HCT116 (cell line): Measurements from ENCODE around the gene OR6Q1. TPM values are rescaled to one million over a fixed set of nuclear protein-coding genes. Genes with fewer than 3 reads are reported as not detected.

Source experiments
- ATAC-seq: fragments of 200-7000 bp; cut with Tn5 transposase; 2 replicates; pipeline ENCODE4 v1.9.1; 2020; ENCODE audit warnings: mild to moderate bottlenecking, moderate library complexity
- BruUV-seq: library from RNA; stranded (reverse); fragments of 400-500 nt; replicated peaks from 2 replicates; lab custom pipeline; 2021; lab: Mats Ljungman, UMichigan
- CTCF ChIA-PET: fragments of 300-600 bp; sonication (Branson Sonifier 250); formaldehyde crosslinking; loops from one replicate; lab custom pipeline; 2021; ENCODE audit warnings: antibody characterized with exemption; lab: Charles Lee
- POLR2A ChIA-PET: fragments of 300-600, 350-600 bp; sonication (Branson Sonifier 250); formaldehyde crosslinking; loops from one replicate; lab custom pipeline; 2021; ENCODE audit warnings: antibody characterized with exemption; lab: Charles Lee
- RAD21 ChIA-PET, 2 experiments: fragments of 300-600 bp; sonication (Branson Sonifier 250); formaldehyde crosslinking; loops; one replicate each; lab custom pipeline; 2023; ENCODE audit warnings: low total read pairs in 2 of 2; ENCODE audit not compliant: uncharacterized antibody in 2 of 2, unreplicated experiment in 2 of 2, low non-redundant PET in 1 of 2; lab: Charles Lee
- DNase-seq: peaks from one replicate; pipeline ENCODE4 v3.0.0-alpha.2; 2010; ENCODE audit warnings: low read depth, low spot score
- H2AFZ ChIP-seq: fragments of 200-600 bp; shearing (Covaris generic), sonication (generic); 2 replicates; pipeline ENCODE4 v1.6.1; 2017; ENCODE audit warnings: low read depth, mixed run types, mixed read lengths, antibody characterized with exemption, low read length; ENCODE audit not compliant: poor library complexity, severe bottlenecking
- H3K27ac ChIP-seq: 2 replicates; pipeline ENCODE4 v1.5.1; 2012; ENCODE audit warnings: low read depth, low read length
- H3K27me3 ChIP-seq: fragments of 200-600 bp; sonication (generic); 2 replicates; pipeline ENCODE4 v1.6.1; 2016; ENCODE audit warnings: mixed run types, low read length, mixed read lengths; ENCODE audit not compliant: insufficient read depth
- H3K36me3 ChIP-seq, 2 experiments: fragments of 200-500 bp in 1 of 2; fragments of 200-600 bp in 1 of 2; sonication (Bioruptor generic) in 1 of 2; sonication (generic) in 1 of 2; 2 replicates each; pipeline versions ENCODE4 v1.5.1 to v1.6.1; 2014 to 2016; ENCODE audit warnings: low read length in 2 of 2, inconsistent platforms in 1 of 2, mixed read lengths in 1 of 2, mixed run types in 1 of 2; ENCODE audit not compliant: insufficient read depth in 2 of 2, control insufficient read depth in 1 of 2
- H3K4me1 ChIP-seq, 2 experiments: fragments of 200-600 bp in 1 of 2; sonication (generic) in 1 of 2; 2 replicates each; pipeline versions ENCODE4 v1.5.1 to v1.6.1; 2012 to 2017; ENCODE audit warnings: low read length in 2 of 2, inconsistent platforms in 1 of 2, mild to moderate bottlenecking in 1 of 2, mixed read lengths in 1 of 2, mixed run types in 1 of 2, moderate library complexity in 1 of 2; ENCODE audit not compliant: insufficient read depth in 2 of 2, control insufficient read depth in 1 of 2
- H3K4me2 ChIP-seq: fragments of 200-600 bp; sonication (generic); 2 replicates; pipeline ENCODE4 v1.6.1; 2017; ENCODE audit warnings: mixed run types, low read length, mixed read lengths
- H3K4me3 ChIP-seq, 2 experiments: fragments of 200-600 bp in 1 of 2; sonication (generic) in 1 of 2; replicated peaks in 1 of 2; 2 replicates each; pipeline ENCODE4 v1.5.1; 2011 to 2016; ENCODE audit warnings: low read length in 2 of 2, control low read depth in 1 of 2, low read depth in 1 of 2, mild to moderate bottlenecking in 1 of 2, mixed read lengths in 1 of 2, mixed run types in 1 of 2
- H3K79me2 ChIP-seq: fragments of 200-600 bp; sonication (generic); 2 replicates; pipeline ENCODE4 v1.6.1; 2017; ENCODE audit warnings: mild to moderate bottlenecking, mixed run types, low read length, moderate library complexity, mixed read lengths; ENCODE audit not compliant: insufficient read depth
- H3K9ac ChIP-seq: fragments of 200-600 bp; sonication (generic); 2 replicates; pipeline ENCODE4 v1.6.1; 2016; ENCODE audit warnings: low read length, mixed read lengths
- H3K9me2 ChIP-seq: fragments of 200-600 bp; sonication (generic), shearing (Covaris generic); 2 replicates; pipeline ENCODE4 v1.6.1; 2017; ENCODE audit warnings: mixed run types, mild to moderate bottlenecking, moderate library complexity; ENCODE audit not compliant: insufficient read depth
- H3K9me3 ChIP-seq, 2 experiments: fragments of 200-500 bp in 1 of 2; fragments of 200-600 bp in 1 of 2; sonication (Bioruptor generic) in 1 of 2; sonication (generic) in 1 of 2; 2 replicates each; pipeline ENCODE4 v1.6.1; 2014 to 2017; ENCODE audit warnings: low read length in 2 of 2, mixed read lengths in 2 of 2, inconsistent platforms in 1 of 2, low read depth in 1 of 2, mild to moderate bottlenecking in 1 of 2, mixed run types in 1 of 2, moderate library complexity in 1 of 2; ENCODE audit not compliant: control insufficient read depth in 1 of 2, insufficient read depth in 1 of 2
- H4K20me1 ChIP-seq: fragments of 200-600 bp; sonication (generic), shearing (Covaris generic); 2 replicates; pipeline ENCODE4 v1.6.1; 2017; ENCODE audit warnings: mixed run types, mild to moderate bottlenecking, moderate library complexity; ENCODE audit not compliant: insufficient read depth
- ATF3 ChIP-seq: IDR thresholded peaks from 2 replicates; pipeline ENCODE4 v1.6.1; 2012
- CBX3 ChIP-seq: IDR thresholded peaks from 2 replicates; pipeline ENCODE4 v1.6.1; 2012; ENCODE audit warnings: low read depth
- EGR1 ChIP-seq: IDR thresholded peaks from 2 replicates; pipeline ENCODE4 v1.6.1; 2012; ENCODE audit warnings: low read depth
- ELF1 ChIP-seq: IDR thresholded peaks from 2 replicates; pipeline ENCODE4 v1.6.1; 2012; ENCODE audit warnings: low read depth, borderline replicate concordance
- EZH2 ChIP-seq: fragments of 200-600 bp; sonication (generic); IDR thresholded peaks from 2 replicates; pipeline ENCODE4 v1.6.1; 2017; ENCODE audit warnings: antibody characterized with exemption, mixed run types
- EZH2phosphoT487 ChIP-seq: fragments of 200-600 bp; IDR thresholded peaks from 2 replicates; pipeline ENCODE4 v1.6.1; 2018; ENCODE audit warnings: antibody characterized with exemption, borderline replicate concordance
- FOSL1 ChIP-seq: IDR thresholded peaks from 2 replicates; pipeline ENCODE4 v1.6.1; 2012; ENCODE audit warnings: low read depth
- JUND ChIP-seq: IDR thresholded peaks from 2 replicates; pipeline ENCODE4 v1.6.1; 2012
- POLR2A ChIP-seq: IDR thresholded peaks from 2 replicates; pipeline ENCODE4 v1.7.0; 2011; ENCODE audit warnings: borderline replicate concordance; ENCODE audit not compliant: insufficient read depth, insufficient read length; ENCODE audit errors: extremely low read depth
- POLR2AphosphoS5 ChIP-seq: IDR thresholded peaks from 2 replicates; pipeline ENCODE4 v1.6.1; 2011; ENCODE audit warnings: mild to moderate bottlenecking, low read depth, low read length, moderate library complexity
- REST ChIP-seq: IDR thresholded peaks from 2 replicates; pipeline ENCODE4 v1.6.1; 2012; ENCODE audit warnings: low read depth
- SIN3A ChIP-seq: IDR thresholded peaks from 2 replicates; pipeline ENCODE4 v1.6.1; 2012; ENCODE audit warnings: low read depth
- SP1 ChIP-seq: IDR thresholded peaks from 2 replicates; pipeline ENCODE4 v1.6.1; 2012; ENCODE audit warnings: low read depth
- SRF ChIP-seq: IDR thresholded peaks from 2 replicates; pipeline ENCODE4 v1.6.1; 2012; ENCODE audit warnings: low read depth
- YY1 ChIP-seq: IDR thresholded peaks from 2 replicates; pipeline ENCODE4 v1.6.1; 2011; ENCODE audit warnings: low read length, low read depth, moderate library complexity, mild to moderate bottlenecking; ENCODE audit not compliant: insufficient replicate concordance; ENCODE audit errors: extremely low read depth
- ZFX ChIP-seq: fragments of 450-650 bp; IDR thresholded peaks from 2 replicates; pipeline ENCODE4 v1.6.1; 2017
- intact Hi-C: fragments of 100-400 bp; cut with micrococcal nuclease; formaldehyde crosslinking; loops from 2 replicates; pipeline ENCODE4 v1.10.0; 2022
- total RNA-seq: library from RNA; stranded (reverse); gene quantifications from one replicate; pipeline ENCODE4 v1.2.1, GENCODE V29; 2021; ENCODE audit not compliant: unreplicated experiment

OR6Q1 gene
- total RNA-seq, 1 experiment from 2014 or later = not detected

GRCh38 chr11:58011771-58012170 lies 19.0 kb upstream of the OR6Q1 start (continued):
- TF ChIP-seq REST (no peak), ZFX (no peak), EZH2phosphoT487 (no peak), SP1 (no peak)

DNA sequence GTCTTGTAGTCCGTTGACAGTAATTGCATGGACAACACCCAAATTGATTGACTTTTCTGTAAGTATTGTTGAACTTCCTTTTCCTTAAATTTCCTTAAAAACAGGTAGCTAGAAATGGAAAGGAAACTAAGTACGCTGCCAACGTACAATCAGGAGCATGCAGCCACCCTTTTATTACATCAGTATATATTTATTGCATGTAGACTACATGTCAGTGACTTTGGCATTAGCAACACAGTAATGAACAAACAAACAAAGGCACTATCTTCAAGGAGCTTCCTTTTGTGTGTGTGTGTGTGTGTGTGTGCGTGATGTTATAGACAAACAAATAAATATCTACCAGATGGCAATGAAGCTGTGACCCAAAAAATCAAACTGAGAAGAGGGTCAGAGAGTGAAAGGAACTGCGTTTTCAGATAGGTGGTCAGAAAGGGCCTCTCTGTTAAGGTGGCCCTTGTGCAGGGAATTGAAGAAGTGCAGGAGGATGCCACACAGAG lies 7.3 kb upstream of the OR6Q1 start, which contains the start of gene OR9Q1:
OR9Q1 (plus strand) TSS at position 447 of the 497 bp plus-strand sequence. CDS start 155,564 bp downstream, outside the sequence.
- Histone ChIP-seq H3K9ac (no peak within 1 kb of the TSS), H3K4me2 (no peak within 1 kb of the TSS), H3K9me3 (no peaks in the 10 kb centered on the region), H3K9me2 (no peaks in the 10 kb centered on the region), H3K27me3 (no peaks in the 10 kb centered on the region), H3K4me1 (no peaks in the 10 kb centered on the region), H2AFZ (no peak within 1 kb of the TSS), H4K20me1 (no peaks in the 10 kb centered on the region), H3K79me2 (no peaks in the 10 kb centered on the region), H3K36me3 (no peaks in the 10 kb centered on the region), H3K27ac (no peak within 1 kb of the TSS), H3K4me3 (no peak within 1 kb of the TSS)
- ATAC-seq (no peak), DNase-seq (no peak)
- ChIA-PET CTCF (no interaction called here), POLR2A (no interaction called here), RAD21 (no interaction called here)
- no peak for TF ChIP-seq SRF
- TF ChIP-seq ZFX = no peak
- TF ChIP-seq YY1 = no peak
- no peak for TF ChIP-seq POLR2A
- TF ChIP-seq ELF1 = no peak
- no peak for TF ChIP-seq POLR2AphosphoS5
- TF ChIP-seq ATF3 = no peak
- no peak for TF ChIP-seq JUND
- no peak for TF ChIP-seq EZH2
- no peak for TF ChIP-seq SP1
- TF ChIP-seq FOSL1 = no peak
- TF ChIP-seq CBX3 = no peak
- no peak for TF ChIP-seq SIN3A
- TF ChIP-seq EGR1 = no peak
- no TSS peak for BruUV-seq
- intact Hi-C loops = no loop called here
